ENCODE data around the gene ILF3.

- TF ChIP-seq CTCF (IDR thresholded peaks at IDR 0.05) (peak; percentile 1 to 17 (median 14)), POLR2A (IDR thresholded peaks at IDR 0.05) (peak; percentile 99)
These were observed at the start of gene ILF3 for GRCh38 chr19:10653732-10654609.
